SK-N-SH (cell line): ENCODE measurements around the gene ARMH3. TPM values are rescaled to one million over a fixed set of nuclear protein-coding genes. Genes with fewer than 3 reads are reported as not detected.

ENCODE experiments used
- CTCF ChIA-PET: fragments of 300-600, 350-600 bp; formaldehyde crosslinking; extraction: SDS; loops from one replicate; lab custom pipeline; 2021; lab: Yijun Ruan, JAX
- POLR2A ChIA-PET: fragments of 350-600 bp; sonication (Branson Sonifier 250); formaldehyde crosslinking; extraction: SDS; loops from one replicate; lab custom pipeline; 2020; ENCODE audit warnings: antibody characterized with exemption, inconsistent platforms; lab: Yijun Ruan, JAX
- DNase-seq: peaks from one replicate; pipeline ENCODE4 v3.0.0; 2012
- H2AFZ ChIP-seq: fragments of 200-600 bp; sonication (generic); 2 replicates; pipeline ENCODE4 v1.8.1; 2016; ENCODE audit warnings: antibody characterized with exemption, mild to moderate bottlenecking, low read depth
- H3F3A ChIP-seq: fragments of 200-600 bp; sonication (generic); replicated peaks from 2 replicates; pipeline ENCODE3; 2016; ENCODE audit warnings: antibody characterized with exemption, mild to moderate bottlenecking; ENCODE audit not compliant: insufficient read depth
- H3K27ac ChIP-seq, 2 experiments: fragments of 200-500 bp in 1 of 2; fragments of 200-600 bp in 1 of 2; sonication (Bioruptor generic) in 1 of 2; sonication (generic), shearing (Covaris generic) in 1 of 2; 2 replicates each; pipeline versions ENCODE4 v1.5.1 to v1.6.1; 2014 to 2016; ENCODE audit warnings: low read depth in 2 of 2, inconsistent platforms in 1 of 2, low read length in 1 of 2, mild to moderate bottlenecking in 1 of 2, mixed read lengths in 1 of 2
- H3K27me3 ChIP-seq: fragments of 200-600 bp; sonication (generic), shearing (Covaris generic); 2 replicates; pipeline ENCODE4 v1.6.1; 2016; ENCODE audit warnings: mixed run types; ENCODE audit not compliant: insufficient read depth
- H3K36me3 ChIP-seq, 2 experiments: fragments of 200-500 bp in 1 of 2; fragments of 200-600 bp in 1 of 2; sonication (Bioruptor generic) in 1 of 2; sonication (generic) in 1 of 2; replicated peaks in 1 of 2; 2 replicates each; pipeline versions ENCODE3 to v1.5.1; 2014 to 2016; ENCODE audit warnings: low read length in 1 of 2, mild to moderate bottlenecking in 1 of 2; ENCODE audit not compliant: insufficient read depth in 2 of 2, control insufficient read depth in 1 of 2
- H3K4me1 ChIP-seq, 2 experiments: fragments of 200-500 bp in 1 of 2; fragments of 200-600 bp in 1 of 2; sonication (Bioruptor generic) in 1 of 2; sonication (generic), shearing (Covaris generic) in 1 of 2; 2 replicates each; pipeline versions ENCODE4 v1.5.1 to v1.6.1; 2014 to 2016; ENCODE audit warnings: low read depth in 1 of 2, low read length in 1 of 2, mixed run types in 1 of 2; ENCODE audit not compliant: insufficient read depth in 2 of 2, control insufficient read depth in 1 of 2
- H3K4me2 ChIP-seq: fragments of 200-600 bp; sonication (generic), shearing (Covaris generic); 2 replicates; pipeline ENCODE4 v1.6.1; 2017; ENCODE audit warnings: mixed run types
- H3K4me3 ChIP-seq, 2 experiments: fragments of 200-500 bp in 1 of 2; fragments of 200-600 bp in 1 of 2; sonication (Bioruptor generic) in 1 of 2; sonication (generic), shearing (Covaris generic) in 1 of 2; 2 replicates each; pipeline versions ENCODE4 v1.5.1 to v1.8.1; 2014 to 2016; ENCODE audit warnings: low read depth in 2 of 2, inconsistent platforms in 1 of 2, low read length in 1 of 2, mild to moderate bottlenecking in 1 of 2, mixed read lengths in 1 of 2, moderate library complexity in 1 of 2
- H3K79me2 ChIP-seq: fragments of 200-600 bp; sonication (generic); 2 replicates; pipeline ENCODE4 v1.8.1; 2017; ENCODE audit warnings: mild to moderate bottlenecking; ENCODE audit not compliant: insufficient read depth
- H3K9ac ChIP-seq: fragments of 200-600 bp; sonication (generic); 2 replicates; pipeline ENCODE4 v1.6.1; 2017; ENCODE audit warnings: mixed run types
- H3K9me2 ChIP-seq: fragments of 200-600 bp; sonication (generic); 2 replicates; pipeline ENCODE4 v1.6.1; 2017; ENCODE audit warnings: mixed run types
- H3K9me3 ChIP-seq: fragments of 200-600 bp; sonication (generic); 2 replicates; pipeline ENCODE4 v1.6.1; 2017; ENCODE audit warnings: mixed run types, mild to moderate bottlenecking, moderate library complexity
- H4K20me1 ChIP-seq: fragments of 200-600 bp; sonication (generic); 2 replicates; pipeline ENCODE4 v1.6.1; 2017; ENCODE audit warnings: mild to moderate bottlenecking, mixed run types; ENCODE audit not compliant: insufficient read depth
- CTCF ChIP-seq: fragments of 200-600 bp; sonication (generic); IDR thresholded peaks from 2 replicates; pipeline ENCODE4 v1.6.1; 2017; ENCODE audit warnings: antibody characterized with exemption, mild to moderate bottlenecking, moderate library complexity
- ELF1 ChIP-seq: IDR thresholded peaks from 2 replicates; pipeline ENCODE4 v1.4.0; 2012
- EP300 ChIP-seq, 2 experiments: IDR thresholded peaks; 2 replicates each; pipeline versions ENCODE4 v1.4.0 to v1.6.1; 2012; ENCODE audit warnings: borderline replicate concordance in 1 of 2, low read depth in 1 of 2, low read length in 1 of 2
- EZH2phosphoT487 ChIP-seq: fragments of 200-600 bp; sonication (generic); IDR thresholded peaks from 2 replicates; pipeline ENCODE4 v1.6.1; 2017; ENCODE audit warnings: low read depth, mixed run types, mild to moderate bottlenecking, antibody characterized with exemption, moderate library complexity, borderline replicate concordance
- FOSL2 ChIP-seq: IDR thresholded peaks from 2 replicates; pipeline ENCODE4 v1.4.0; 2012; ENCODE audit warnings: low read depth, mild to moderate bottlenecking, moderate library complexity, borderline replicate concordance
- FOXJ3 ChIP-seq: sonication (generic); formaldehyde crosslinking; IDR thresholded peaks from 2 replicates; pipeline ENCODE4 v1.5.1; 2020; ENCODE audit warnings: mild to moderate bottlenecking, missing genetic modification reagents
- FOXM1 ChIP-seq: IDR thresholded peaks from 2 replicates; pipeline ENCODE4 v1.4.0; 2012; ENCODE audit warnings: low read depth, mild to moderate bottlenecking
- GABPA ChIP-seq: IDR thresholded peaks from 2 replicates; pipeline ENCODE4 v1.4.0; 2012; ENCODE audit warnings: low read depth, mild to moderate bottlenecking
- GATA2 ChIP-seq: sonication (generic); formaldehyde crosslinking; IDR thresholded peaks from 2 replicates; pipeline ENCODE4 v1.5.0; 2020; ENCODE audit warnings: mild to moderate bottlenecking, missing genetic modification reagents
- IRF3 ChIP-seq: fragments of 150-350 bp; IDR thresholded peaks from 2 replicates; pipeline ENCODE4 v1.6.1; 2016; ENCODE audit warnings: mild to moderate bottlenecking, low read depth, low read length
- JUND ChIP-seq: IDR thresholded peaks from 2 replicates; pipeline ENCODE4 v1.4.0; 2012
- MEF2A ChIP-seq: IDR thresholded peaks from 2 replicates; pipeline ENCODE4 v1.4.0; 2012; ENCODE audit warnings: low read depth, borderline replicate concordance
- MXI1 ChIP-seq: IDR thresholded peaks from 2 replicates; pipeline ENCODE4 v1.6.1; 2012; ENCODE audit warnings: mild to moderate bottlenecking, low read depth, low read length, improper control_type of control experiment
- NRF1 ChIP-seq: IDR thresholded peaks from 2 replicates; pipeline ENCODE4 v1.6.1; 2012; ENCODE audit warnings: low read depth, mild to moderate bottlenecking, low read length
- PBX3 ChIP-seq: IDR thresholded peaks from 2 replicates; pipeline ENCODE4; 2012
- POLR2AphosphoS5 ChIP-seq: IDR thresholded peaks from 2 replicates; pipeline ENCODE4 v1.6.1; 2012; ENCODE audit warnings: low read depth, low read length
- RCOR1 ChIP-seq: fragments of 150-350 bp; IDR thresholded peaks from 2 replicates; pipeline ENCODE4 v1.6.1; 2017; ENCODE audit warnings: antibody characterized with exemption, low read length
- RFX5 ChIP-seq: IDR thresholded peaks from 2 replicates; pipeline ENCODE4 v1.6.1; 2012; ENCODE audit warnings: mild to moderate bottlenecking, improper control_type of control experiment, low read length
- RXRA ChIP-seq: IDR thresholded peaks from 2 replicates; pipeline ENCODE4 v1.4.0; 2012; ENCODE audit warnings: low read depth, mild to moderate bottlenecking, borderline replicate concordance
- SIN3A ChIP-seq: IDR thresholded peaks from 2 replicates; pipeline ENCODE4 v1.6.1; 2012; ENCODE audit warnings: low read depth, mild to moderate bottlenecking, low read length, moderate library complexity, borderline replicate concordance
- SMC3 ChIP-seq: IDR thresholded peaks from 2 replicates; pipeline ENCODE4 v1.6.1; 2012; ENCODE audit warnings: low read depth, low read length, improper control_type of control experiment
- TAF1 ChIP-seq: IDR thresholded peaks from 2 replicates; pipeline ENCODE4 v1.6.1; 2012; ENCODE audit warnings: low read depth, mild to moderate bottlenecking, low read length, moderate library complexity, borderline replicate concordance
- TCF12 ChIP-seq: IDR thresholded peaks from 2 replicates; pipeline ENCODE4 v1.4.0; 2012
- TEAD4 ChIP-seq: IDR thresholded peaks from 2 replicates; pipeline ENCODE4 v1.4.0; 2012; ENCODE audit warnings: mild to moderate bottlenecking, borderline replicate concordance; ENCODE audit not compliant: insufficient read depth
- USF2 ChIP-seq: fragments of 150-350 bp; IDR thresholded peaks from 2 replicates; pipeline ENCODE4 v1.6.1; 2017; ENCODE audit warnings: antibody characterized with exemption, low read length, low read depth, borderline replicate concordance
- WGBS: methylation state at CpG from one replicate; pipeline ENCODE4 v1.1.6; 2017; ENCODE audit warnings: low lambda C conversion rate; 5-methylcytosine and 5-hydroxymethylcytosine counted together
- polyA plus RNA-seq, 3 experiments: library from polyadenylated mRNA; depleted of rRNA; stranded (reverse); fragments of >200 nt; gene quantifications; 2 replicates each; pipeline ENCODE4 v1.2.3, GENCODE V29; 2012

The ARMH3 gene
- polyA plus RNA-seq, 1 of the 3 experiments (the other 2 are of a cell fraction) = 12.1 TPM

- Histone ChIP-seq H3K4me2 (no peak overlapping the region), H3K27me3 (no peaks in the 10 kb centered on the region), H3K4me3 (no peak overlapping the region), H3K4me1 (no peaks in the 10 kb centered on the region; a peak in 1 of 4 replicates), H3F3A (peaks cover 17% of the 10 kb centered on the region), H3K27ac (peak overlapping the region in 1 of 2 experiments; percentile 21; a peak in 1 of 4 replicates), H3K9me3 (no peaks in the 10 kb centered on the region), H3K36me3 (peaks cover 19 to 25% of the 10 kb centered on the region in 2 experiments), H3K79me2 (no peaks in the 10 kb centered on the region; the same call in 1 of the 2 replicates), H4K20me1 (no peaks in the 10 kb centered on the region), H3K9me2 (no peaks in the 10 kb centered on the region), H2AFZ (no peak overlapping the region), H3K9ac (no peak overlapping the region)
- POLR2A ChIA-PET = no interaction called here
- no peak for TF ChIP-seq RFX5
- no peak for TF ChIP-seq EZH2phosphoT487
- TF ChIP-seq RCOR1 = no peak
- TF ChIP-seq RXRA = no peak
- TF ChIP-seq MXI1 = no peak
- TF ChIP-seq TCF12 = peak; percentile 11; the same call in 1 of the 2 replicates
- TF ChIP-seq FOXM1 = no peak
- no peak for TF ChIP-seq SIN3A
- no peak for TF ChIP-seq EP300 (IDR thresholded peaks at IDR 0.05; ENCODE audit: borderline replicate concordance in 1 of 2, low read depth in 1 of 2, low read length in 1 of 2)
- TF ChIP-seq CTCF = no peak
- TF ChIP-seq USF2 = no peak
- TF ChIP-seq NRF1 = no peak
- no peak for TF ChIP-seq ELF1
- TF ChIP-seq GATA2 = no peak
- TF ChIP-seq GABPA = no peak
- no peak for TF ChIP-seq TAF1
- no peak for TF ChIP-seq IRF3
- no peak for TF ChIP-seq TEAD4
- no peak for TF ChIP-seq SMC3
- TF ChIP-seq PBX3 = no peak
- TF ChIP-seq FOSL2 = peak; percentile 49; the same call in 1 of the 2 replicates
- TF ChIP-seq JUND = peak; percentile 17; the same call in 1 of the 2 replicates
- no peak for TF ChIP-seq POLR2AphosphoS5
- TF ChIP-seq FOXJ3 (CRISPR knock-in tag) = no peak
- TF ChIP-seq MEF2A = no peak
- CTCF ChIA-PET = interaction anchor here (1.1 to 1.6 kb wide), 3 partner anchors 23 to 127 kb away, joined by 3 to 5 read pairs (median 4); no protein-coding TSS in a partner anchor
- 54% methylated on average over 2 of the region's 3 CpGs for WGBS
- no peak for DNase-seq
Observed at GRCh38 chr10:101967713-101968112, 88.3 kb downstream of the ARMH3 start.
